Brain pericyte (primary cell): ENCODE measurements around the gene NELL1.

Experiments used
- DNase-seq: peaks from one replicate; pipeline ENCODE4 v3.0.0-alpha.2; 2012; ENCODE audit warnings: low read depth, low spot score

The NELL1 gene

GRCh38 chr11:20668844-20669819, at the start of gene NELL1:
TSS of gene NELL1 (plus strand) at chr11:20669586.
- DNase-seq, result no peak

DNA sequence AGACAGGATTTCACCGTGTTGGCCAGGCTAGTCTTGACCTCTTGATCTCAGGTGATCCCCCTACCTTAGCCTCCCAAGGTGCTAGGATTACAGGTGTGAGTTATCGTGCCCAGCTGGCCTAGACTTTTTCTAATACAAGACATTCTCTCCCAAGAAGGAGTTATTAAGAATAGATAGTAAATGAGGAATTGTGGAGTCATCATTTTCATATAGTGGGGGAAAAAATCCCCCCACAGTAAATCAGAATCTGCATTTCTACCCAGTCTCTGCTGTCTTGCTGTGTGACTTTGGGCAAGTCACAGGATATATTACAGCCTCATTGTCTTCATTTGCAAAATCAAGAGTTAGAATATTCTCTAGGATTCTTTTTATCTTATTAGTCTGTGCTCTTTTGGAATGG, 48.4 kb upstream of the NELL1 start:
- no peak for DNase-seq

DNA sequence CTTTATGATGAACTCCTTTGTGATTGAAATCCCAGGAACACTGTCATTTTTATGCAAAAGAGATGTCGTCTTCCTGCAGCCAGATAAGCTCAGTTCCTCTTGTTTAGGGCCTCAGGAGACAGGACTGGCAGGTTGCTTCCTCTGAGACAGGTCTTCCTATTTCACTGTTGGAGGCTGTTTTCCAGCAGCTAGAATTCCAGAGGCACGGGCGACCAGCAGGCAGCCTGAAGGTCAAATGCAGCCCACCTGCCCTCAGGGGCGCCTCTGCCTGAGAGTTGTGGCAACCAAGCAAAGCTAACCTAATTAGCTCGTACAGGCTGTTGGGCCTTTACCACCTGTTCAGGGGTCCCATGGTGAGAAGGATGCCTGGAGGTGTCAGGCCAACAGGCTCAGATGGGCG, 47.7 kb upstream of the NELL1 start:
- DNase-seq, result no peak

- DNase-seq, result no peak
Observed at GRCh38 chr11:20623252-20623651, 46.1 kb upstream of the NELL1 start.

DNA sequence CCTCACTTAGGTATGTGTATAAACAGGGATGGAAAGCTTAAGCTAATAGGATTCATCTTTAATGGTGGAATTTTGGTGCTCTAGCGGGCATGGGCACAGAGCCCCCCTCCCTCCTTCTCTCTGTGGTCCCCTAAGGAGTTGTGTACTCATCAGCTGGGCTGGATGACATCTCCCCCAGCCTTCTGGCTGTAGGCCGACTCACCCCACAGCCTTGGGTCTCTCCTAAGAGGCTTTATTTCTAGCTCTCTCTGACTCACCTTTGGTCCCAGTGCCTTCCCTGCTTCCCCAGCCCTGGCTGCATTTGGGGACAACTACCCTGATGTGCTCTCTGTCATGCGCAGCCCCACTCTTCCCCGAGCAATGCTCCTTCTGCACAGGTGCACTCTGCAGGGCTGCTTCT, 43.1 kb upstream of the NELL1 start:
- no peak for DNase-seq

GRCh38 chr11:20627026-20627425, 42.4 kb upstream of the NELL1 start:
- DNase-seq, result no peak

DNA sequence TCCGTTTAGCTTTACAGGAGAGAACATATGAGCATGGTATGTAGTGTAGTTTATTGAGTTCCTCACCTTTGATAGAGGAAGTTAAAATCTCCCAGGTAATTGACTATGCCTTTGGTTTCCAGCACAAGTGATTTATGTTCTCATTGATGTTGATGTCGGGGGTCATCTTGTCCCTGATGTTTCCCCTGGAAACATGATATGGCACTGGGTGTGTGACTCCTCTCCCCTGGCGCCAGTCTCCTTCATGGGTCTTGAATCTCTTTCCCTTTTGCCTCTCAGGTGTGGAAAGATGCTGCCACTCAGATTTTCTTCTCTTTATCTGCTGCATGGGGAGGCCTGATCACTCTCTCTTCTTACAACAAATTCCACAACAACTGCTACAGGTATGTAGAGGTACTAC, 41.7 kb upstream of the NELL1 start:
- no peak for DNase-seq

DNA sequence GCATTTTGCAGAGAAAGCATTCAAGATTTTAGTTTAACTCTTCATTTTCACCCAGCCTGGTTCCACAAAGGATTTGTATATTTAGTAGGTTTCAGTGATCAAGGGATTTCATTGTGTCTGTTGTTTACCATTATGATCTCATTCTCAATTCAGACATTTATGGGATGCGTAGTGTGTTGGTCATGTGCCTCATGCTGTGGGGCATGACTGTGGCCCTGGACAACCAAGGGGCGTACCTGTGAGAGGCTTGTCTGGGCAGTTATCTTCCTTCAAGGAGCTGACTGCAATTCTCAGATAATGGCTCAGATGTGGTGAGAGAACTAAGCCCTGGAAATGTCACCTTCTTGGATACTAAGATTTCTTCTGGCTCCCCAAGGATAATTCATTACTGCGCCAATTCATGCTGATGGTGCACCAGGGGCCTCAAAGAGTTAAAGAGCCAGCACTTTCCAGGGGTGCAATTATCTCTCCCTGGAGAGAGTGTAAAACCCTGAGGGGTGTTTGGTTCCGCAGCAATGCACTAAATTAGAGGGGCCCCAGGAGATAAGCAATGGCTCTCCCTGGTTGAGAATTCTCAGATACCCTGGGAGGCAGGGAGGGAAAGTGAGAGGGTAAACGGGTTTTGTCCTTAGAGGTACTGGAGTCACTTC, 37.7 kb upstream of the NELL1 start:
- no peak for DNase-seq

DNA sequence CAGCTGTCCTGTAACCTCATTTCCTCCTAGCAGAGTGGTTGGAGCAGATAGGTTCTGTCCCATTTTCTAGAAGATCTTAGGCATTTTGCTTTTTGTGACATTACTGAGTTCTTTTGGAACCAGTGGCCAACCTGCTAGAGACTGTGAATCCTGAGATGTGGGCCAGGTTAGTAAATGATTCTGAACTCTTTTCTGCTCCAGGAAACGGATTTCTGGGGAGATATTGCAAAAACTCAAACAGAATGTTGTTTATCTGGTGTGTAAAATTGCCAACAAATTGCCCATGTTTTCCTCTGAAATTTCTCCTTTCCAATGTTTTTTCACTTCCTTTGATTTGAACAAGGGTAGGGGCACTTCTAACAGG, 37.2 kb upstream of the NELL1 start:
- no peak for DNase-seq

- DNase-seq, result no peak
Observed at GRCh38 chr11:20634044-20634443, 35.3 kb upstream of the NELL1 start.

DNA sequence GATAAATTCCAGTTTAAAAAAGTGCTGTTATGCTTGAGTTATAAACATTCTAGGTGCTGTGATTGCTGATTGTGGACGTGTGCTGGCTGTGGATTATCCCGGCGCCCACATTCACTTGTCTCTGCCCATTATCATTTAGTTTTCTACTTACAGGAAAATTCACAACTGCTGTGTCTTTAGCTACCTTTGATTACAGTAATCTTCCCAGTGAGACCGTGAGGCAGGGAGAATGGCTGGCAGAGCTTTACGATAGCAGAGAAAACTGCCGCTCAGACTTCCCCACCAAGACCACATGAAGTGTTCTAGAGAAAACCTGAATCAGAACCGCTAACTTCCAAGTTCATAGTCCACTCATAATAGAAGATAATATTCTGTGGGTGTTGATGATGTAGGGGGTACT, 34.6 kb upstream of the NELL1 start:
- DNase-seq, result no peak

DNA sequence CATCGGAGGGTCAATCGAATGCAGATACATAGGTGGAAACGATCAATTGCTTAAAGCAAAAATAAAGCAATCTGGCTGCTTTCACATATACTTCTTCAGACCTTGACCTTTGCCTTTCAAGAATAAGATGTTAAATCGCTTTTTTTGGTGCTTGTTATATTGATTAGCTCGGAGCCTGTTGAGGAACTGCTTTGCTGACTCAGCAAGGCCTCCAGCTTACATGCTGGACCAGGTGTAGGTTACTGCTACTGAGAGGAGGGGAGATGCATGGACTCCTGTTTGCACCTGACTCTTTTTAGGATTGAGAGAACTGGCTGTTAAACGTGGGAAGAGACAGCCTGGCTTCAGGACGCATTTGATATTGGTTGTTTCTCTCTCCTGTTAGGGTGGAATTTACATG, 31.3 kb upstream of the NELL1 start:
- no peak for DNase-seq

DNA sequence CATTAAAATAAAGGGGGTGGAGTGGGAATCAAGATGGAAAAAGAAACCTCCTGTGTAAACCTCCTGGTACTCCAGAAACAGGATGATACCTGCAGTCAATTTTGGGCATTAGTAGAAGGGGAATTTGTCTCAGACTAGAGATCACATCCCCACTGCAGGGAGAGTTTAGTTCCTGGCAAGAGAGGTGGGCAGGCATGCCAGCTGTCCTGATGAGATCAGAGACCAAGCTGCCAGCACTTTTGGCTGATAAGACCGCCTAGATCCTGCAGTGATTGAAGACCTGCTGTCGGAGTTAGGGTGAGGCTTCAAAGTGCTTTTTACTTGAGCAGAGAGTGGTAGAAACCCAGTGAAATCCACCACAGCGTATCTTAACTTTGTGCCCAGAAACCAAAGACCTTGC, 29.7 kb upstream of the NELL1 start:
- DNase-seq, result no peak

GRCh38 chr11:20640401-20640800, 29.0 kb upstream of the NELL1 start:
- no peak for DNase-seq

- no peak for DNase-seq
Observed at GRCh38 chr11:20644360-20644759, 25.0 kb upstream of the NELL1 start.

GRCh38 chr11:20647976-20648565, 21.3 kb upstream of the NELL1 start:
- DNase-seq, result no peak

- DNase-seq, result no peak
Observed at GRCh38 chr11:20652150-20652806, 17.1 kb upstream of the NELL1 start.

DNA sequence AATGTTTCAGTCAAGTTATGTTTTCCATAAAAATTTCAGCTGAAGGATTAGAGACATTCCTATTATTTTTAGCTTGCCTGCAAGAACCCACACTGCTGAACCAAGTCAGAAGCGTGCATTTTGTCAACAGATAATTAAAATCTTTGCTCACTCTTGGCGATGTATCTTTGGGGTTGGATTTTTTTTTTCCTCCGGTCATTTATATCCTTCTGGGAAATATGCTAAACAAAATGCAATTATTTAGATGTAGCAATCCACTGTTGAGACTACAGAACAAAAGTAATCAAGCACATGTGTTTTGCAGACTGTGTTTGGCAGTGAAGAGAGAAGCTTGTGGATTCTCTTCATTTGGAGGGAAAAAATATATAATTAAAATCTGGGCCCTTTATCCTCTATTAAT, 15.3 kb upstream of the NELL1 start:
- DNase-seq, result no peak

DNA sequence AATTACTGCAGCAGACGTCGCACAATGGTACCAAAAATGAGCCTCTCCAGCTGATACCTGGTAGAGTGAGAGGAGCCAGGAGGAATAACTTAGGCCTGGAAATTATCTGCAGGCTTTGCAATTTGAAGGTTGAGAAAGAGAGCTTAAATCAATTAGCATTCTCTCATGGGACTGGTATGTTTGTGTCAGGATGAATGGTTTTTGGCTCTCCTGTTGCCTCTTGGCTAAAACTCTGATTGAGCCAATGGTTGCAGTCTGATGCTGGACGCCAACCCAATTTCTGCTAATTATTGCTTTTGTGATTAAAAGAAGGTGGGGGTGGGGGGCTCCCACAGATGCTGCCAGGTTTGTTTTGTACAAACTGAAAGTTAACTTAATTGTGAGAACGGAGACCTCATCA, 12.5 kb upstream of the NELL1 start:
- DNase-seq, result no peak

DNA sequence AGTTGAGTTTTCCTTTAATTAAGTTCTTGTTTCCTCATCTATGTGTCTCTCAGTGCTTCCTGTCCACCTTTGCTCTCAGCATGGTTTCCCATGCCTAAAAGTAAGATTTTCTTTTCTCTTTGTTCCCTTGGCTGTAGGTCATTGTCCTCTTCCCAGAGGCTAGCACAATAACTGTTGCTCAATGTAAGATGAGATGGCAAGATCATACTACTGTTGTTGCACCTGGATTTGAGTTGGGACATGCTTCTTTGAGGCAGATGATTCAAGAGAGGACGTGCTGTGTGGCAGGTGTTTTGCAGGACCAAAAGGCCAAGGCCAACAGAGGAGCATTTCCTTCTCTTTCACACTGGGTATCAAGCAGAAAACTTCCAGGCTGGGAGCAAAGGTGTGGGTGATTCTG, 11.3 kb upstream of the NELL1 start:
- DNase-seq, result no peak

- DNase-seq, result no peak
Observed at GRCh38 chr11:20661445-20661844, 7.9 kb upstream of the NELL1 start.

- DNase-seq, result no peak
Observed at GRCh38 chr11:20661850-20662249, 7.5 kb upstream of the NELL1 start.
